Measurements from ENCODE around the gene FBXW5. TPM values are rescaled to one million over a fixed set of nuclear protein-coding genes. Genes with fewer than 3 reads are reported as not detected.

The FBXW5 gene
- total RNA-seq, 2 experiments from 2014 or later, result 54.4 to 66.4 TPM

DNA sequence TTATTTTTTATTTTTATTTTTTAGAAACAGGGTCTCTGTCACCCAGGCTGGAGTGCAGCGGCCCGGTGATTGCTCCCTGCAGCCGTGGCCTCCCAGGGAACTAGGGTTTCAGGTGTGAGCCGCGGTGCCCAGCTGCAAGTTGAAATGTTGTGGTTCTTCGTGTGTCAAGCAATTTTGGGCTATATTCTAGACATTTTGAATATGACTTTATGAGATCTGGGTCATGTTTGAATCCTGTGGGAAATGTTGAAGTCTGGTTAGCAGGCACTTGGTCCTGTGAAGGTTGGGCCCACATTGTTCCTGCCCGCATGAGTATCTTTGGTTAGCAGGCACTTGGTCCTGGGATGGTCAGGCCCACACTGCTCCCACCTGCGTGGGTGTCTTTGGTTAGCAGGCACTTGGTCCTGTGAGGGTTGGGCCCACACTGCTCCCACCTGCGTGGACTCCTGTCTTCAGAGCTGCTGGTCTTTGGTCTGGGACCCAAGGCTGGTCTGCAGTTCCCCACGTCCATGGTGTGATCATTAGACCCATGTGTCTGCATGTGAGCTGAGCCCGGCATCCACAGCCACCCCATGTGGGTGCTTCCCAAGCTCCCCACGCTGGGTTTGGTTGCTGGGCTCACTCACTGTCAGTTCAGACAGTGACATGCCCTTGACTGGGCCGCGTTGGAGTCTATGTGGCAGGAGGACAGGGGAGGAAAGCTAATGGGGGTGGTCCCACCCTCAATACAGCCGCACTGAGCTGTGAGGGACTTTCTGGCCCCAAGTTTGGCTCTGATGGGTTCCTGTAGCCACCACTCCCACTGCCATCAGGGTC, 7.1 kb downstream of the FBXW5 start:
- Mint-ChIP-seq H3K4me3 (no peak overlapping the region), H3K36me3 (ENCODE audit: low read depth) (peaks cover 32% of the 10 kb centered on the region), H3K27me3 (no peaks in the 10 kb centered on the region), H3K4me1 (peaks cover 5% of the 10 kb centered on the region), H3K27ac (no peak overlapping the region), H3K9me3 (ENCODE audit: low read depth) (no peaks in the 10 kb centered on the region)
- intact Hi-C loops (cut with DNase I, micrococcal nuclease), result no loop called here
- DNase-seq (no peak), ATAC-seq (no peak)
- ChIA-PET CTCF (no interaction called here), POLR2A (no interaction called here)

GRCh38 chr9:136936645-136937170, 7.8 kb downstream of the FBXW5 start:
- no peak for DNase-seq
- ChIA-PET CTCF (interaction anchor here (0.6 to 0.7 kb wide), 2 partner anchors 120 to 129 kb away, joined by 3 read pairs; no protein-coding TSS in a partner anchor), POLR2A (no interaction called here)
- Mint-ChIP-seq H3K4me1 (peaks cover 12% of the 10 kb centered on the region), H3K27ac (peak overlapping the region; percentile 24), H3K36me3 (ENCODE audit: low read depth) (peaks cover 31% of the 10 kb centered on the region), H3K9me3 (ENCODE audit: low read depth) (no peaks in the 10 kb centered on the region), H3K27me3 (no peaks in the 10 kb centered on the region), H3K4me3 (no peak overlapping the region)
- intact Hi-C loops (cut with DNase I, micrococcal nuclease), result no loop called here
- ATAC-seq, result no peak

DNA sequence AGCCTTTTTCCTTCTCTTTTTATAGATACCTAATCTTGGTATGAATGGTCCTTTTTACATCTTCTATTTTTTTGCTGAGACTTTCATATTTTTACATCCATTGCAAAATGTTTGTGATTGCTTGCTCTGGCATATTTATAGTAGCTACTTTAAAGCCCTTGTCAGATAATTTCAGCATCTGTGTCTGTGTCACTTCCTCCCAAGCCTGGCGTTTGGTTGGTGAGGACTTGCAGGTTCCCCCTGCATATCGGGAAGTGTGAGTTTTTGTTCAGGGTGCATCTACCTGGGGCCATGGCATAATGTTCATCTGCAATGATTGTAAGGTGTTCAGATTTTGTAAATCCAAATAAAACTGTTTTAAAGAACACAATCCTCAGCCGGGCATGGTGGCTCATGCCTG, 8.9 kb downstream of the FBXW5 start:
- intact Hi-C loops (cut with DNase I, micrococcal nuclease), result no loop called here
- Mint-ChIP-seq H3K27me3 (no peaks in the 10 kb centered on the region), H3K27ac (no peak overlapping the region), H3K4me3 (no peak overlapping the region), H3K4me1 (peaks cover 17% of the 10 kb centered on the region), H3K36me3 (ENCODE audit: low read depth) (peaks cover 25% of the 10 kb centered on the region), H3K9me3 (ENCODE audit: low read depth) (no peaks in the 10 kb centered on the region)
- DNase-seq (no peak), ATAC-seq (no peak)
- POLR2A ChIA-PET, result no interaction called here
- CTCF ChIA-PET, result interaction anchor here (0.5 kb wide), 1 partner anchor 150 kb away, joined by 3 read pairs; no protein-coding TSS in a partner anchor

DNA sequence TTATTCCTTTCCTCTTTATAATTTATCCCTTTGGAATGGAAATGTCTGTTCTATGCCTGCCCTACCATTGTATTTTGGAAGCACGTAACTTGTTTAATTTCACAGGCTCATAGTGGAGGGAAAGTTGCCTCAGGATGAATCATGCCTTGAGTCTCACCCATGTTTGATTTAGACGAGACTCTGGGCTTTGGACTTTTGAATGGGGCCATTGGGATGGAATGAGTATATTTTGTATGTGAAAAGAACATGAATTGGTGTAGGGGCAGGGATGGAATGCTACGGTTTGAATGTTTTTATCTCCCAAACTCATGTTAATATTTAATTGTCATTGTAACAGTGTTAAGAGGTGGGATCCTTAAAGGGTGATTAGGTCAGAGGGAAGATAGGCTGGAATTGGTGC, 10.3 kb downstream of the FBXW5 start:
- no peaks in the 10 kb centered on the region for H3K27me3 Mint-ChIP-seq
- no peak for DNase-seq
- H3K27ac Mint-ChIP-seq, result no peak overlapping the region
- intact Hi-C loops (cut with DNase I, micrococcal nuclease), result no loop called here
- H3K9me3 Mint-ChIP-seq (ENCODE audit: low read depth), result no peaks in the 10 kb centered on the region
- H3K4me3 Mint-ChIP-seq, result no peak overlapping the region
- CTCF ChIA-PET, result no interaction called here
- H3K36me3 Mint-ChIP-seq (ENCODE audit: low read depth), result peaks cover 25% of the 10 kb centered on the region
- POLR2A ChIA-PET, result no interaction called here
- ATAC-seq, result no peak
- peaks cover 17% of the 10 kb centered on the region for H3K4me1 Mint-ChIP-seq

- intact Hi-C loops (cut with DNase I, micrococcal nuclease), result no loop called here
- H3K4me3 Mint-ChIP-seq, result no peak overlapping the region
- CTCF ChIA-PET, result interaction anchor here (0.7 kb wide), 1 partner anchor 12 kb away, joined by 3 read pairs; no protein-coding TSS in a partner anchor
- POLR2A ChIA-PET, result interaction anchor here (0.6 kb wide), 1 partner anchor 950 kb away, joined by 7 read pairs; no protein-coding TSS in a partner anchor
- no peaks in the 10 kb centered on the region for H3K9me3 Mint-ChIP-seq (ENCODE audit: low read depth)
- peak overlapping the region; percentile 83 for H3K27ac Mint-ChIP-seq
- no peak for DNase-seq
- peaks cover 24% of the 10 kb centered on the region for H3K36me3 Mint-ChIP-seq (ENCODE audit: low read depth)
- no peaks in the 10 kb centered on the region for H3K27me3 Mint-ChIP-seq
- ATAC-seq, result peak; percentile 24
- peaks cover 17% of the 10 kb centered on the region for H3K4me1 Mint-ChIP-seq
These were observed 12.9 kb downstream of the FBXW5 start for GRCh38 chr9:136931611-136932130.

DNA sequence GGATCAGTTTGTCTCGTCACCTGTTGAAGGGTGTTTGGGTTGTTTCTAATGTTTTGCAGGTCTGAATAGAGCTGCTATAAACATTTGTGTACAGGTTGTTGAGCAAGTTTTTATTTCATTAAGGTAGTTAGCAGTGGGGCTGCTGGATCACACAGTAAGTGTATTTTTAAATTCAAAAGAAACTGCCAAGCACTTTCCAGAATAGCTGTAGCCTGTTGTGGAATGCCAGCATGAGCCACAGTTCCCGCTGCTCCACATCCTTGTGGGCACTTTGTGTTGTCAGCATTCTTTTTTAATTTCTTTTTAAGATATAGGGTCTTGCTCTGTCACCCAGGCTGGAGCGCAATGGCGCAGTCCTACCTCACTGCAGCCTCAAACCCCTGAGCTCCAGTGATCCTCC, 14.5 kb downstream of the FBXW5 start:
- H3K4me3 Mint-ChIP-seq, result no peak overlapping the region
- H3K27ac Mint-ChIP-seq, result peak overlapping the region; percentile 9
- H3K36me3 Mint-ChIP-seq (ENCODE audit: low read depth), result peaks cover 23% of the 10 kb centered on the region
- H3K27me3 Mint-ChIP-seq, result no peaks in the 10 kb centered on the region
- intact Hi-C loops (cut with DNase I, micrococcal nuclease), result no loop called here
- ChIA-PET CTCF (interaction anchor here (0.9 kb wide), 1 partner anchor 618 kb away, joined by 3 read pairs; no protein-coding TSS in a partner anchor), POLR2A (no interaction called here)
- peaks cover 17% of the 10 kb centered on the region for H3K4me1 Mint-ChIP-seq
- ATAC-seq (no peak), DNase-seq (no peak)
- H3K9me3 Mint-ChIP-seq (ENCODE audit: low read depth), result no peaks in the 10 kb centered on the region

- CTCF ChIA-PET, result interaction anchor here (0.5 kb wide), 1 partner anchor 568 kb away, joined by 4 read pairs; no protein-coding TSS in a partner anchor
- peaks cover 17% of the 10 kb centered on the region for H3K4me1 Mint-ChIP-seq
- intact Hi-C loops (cut with DNase I, micrococcal nuclease), result no loop called here
- ATAC-seq (no peak), DNase-seq (no peak)
- H3K9me3 Mint-ChIP-seq (ENCODE audit: low read depth), result no peaks in the 10 kb centered on the region
- H3K27me3 Mint-ChIP-seq, result no peaks in the 10 kb centered on the region
- peaks cover 20% of the 10 kb centered on the region for H3K36me3 Mint-ChIP-seq (ENCODE audit: low read depth)
- POLR2A ChIA-PET, result no interaction called here
- no peak overlapping the region for H3K27ac Mint-ChIP-seq
- no peak overlapping the region for H3K4me3 Mint-ChIP-seq
These were observed 15.9 kb downstream of the FBXW5 start for GRCh38 chr9:136928591-136928990.

- ChIA-PET CTCF (no interaction called here), POLR2A (no interaction called here)
- Mint-ChIP-seq H3K4me1 (peaks cover 13% of the 10 kb centered on the region), H3K36me3 (ENCODE audit: low read depth) (peaks cover 25% of the 10 kb centered on the region), H3K27ac (peak overlapping the region; percentile 7), H3K27me3 (no peaks in the 10 kb centered on the region), H3K9me3 (ENCODE audit: low read depth) (no peaks in the 10 kb centered on the region), H3K4me3 (no peak overlapping the region)
- intact Hi-C loops (cut with DNase I, micrococcal nuclease), result no loop called here
- ATAC-seq, result no peak
- DNase-seq, result no peak
These were observed 16.9 kb downstream of the FBXW5 start for GRCh38 chr9:136927343-136928271.

DNA sequence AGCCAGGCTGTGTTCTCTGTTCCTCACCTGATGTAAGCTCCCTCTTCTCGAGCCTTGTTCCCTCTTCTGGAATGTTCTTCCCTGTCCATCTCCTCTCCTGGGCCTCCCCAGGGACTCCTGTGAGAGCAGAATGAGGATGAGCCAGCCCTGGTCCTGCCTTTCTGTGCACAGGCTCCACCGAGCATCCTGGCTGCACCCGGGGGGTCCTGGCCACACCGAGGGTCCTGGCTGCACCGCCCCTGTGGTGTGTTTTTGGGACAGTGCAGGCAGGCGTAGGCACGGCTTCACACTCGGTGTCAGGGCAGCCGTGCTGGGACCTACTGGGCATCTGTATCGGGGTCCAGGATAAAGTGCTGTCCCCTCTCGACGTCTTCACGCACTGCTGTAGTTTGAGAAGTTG, 17.8 kb downstream of the FBXW5 start:
- Mint-ChIP-seq H3K27ac (no peak overlapping the region), H3K9me3 (ENCODE audit: low read depth) (no peaks in the 10 kb centered on the region), H3K27me3 (no peaks in the 10 kb centered on the region), H3K4me1 (peaks cover 6% of the 10 kb centered on the region), H3K4me3 (no peak overlapping the region), H3K36me3 (ENCODE audit: low read depth) (peaks cover 21% of the 10 kb centered on the region)
- DNase-seq, result no peak
- intact Hi-C loops (cut with DNase I, micrococcal nuclease), result no loop called here
- no peak for ATAC-seq
- POLR2A ChIA-PET, result no interaction called here
- CTCF ChIA-PET, result no interaction called here

DNA sequence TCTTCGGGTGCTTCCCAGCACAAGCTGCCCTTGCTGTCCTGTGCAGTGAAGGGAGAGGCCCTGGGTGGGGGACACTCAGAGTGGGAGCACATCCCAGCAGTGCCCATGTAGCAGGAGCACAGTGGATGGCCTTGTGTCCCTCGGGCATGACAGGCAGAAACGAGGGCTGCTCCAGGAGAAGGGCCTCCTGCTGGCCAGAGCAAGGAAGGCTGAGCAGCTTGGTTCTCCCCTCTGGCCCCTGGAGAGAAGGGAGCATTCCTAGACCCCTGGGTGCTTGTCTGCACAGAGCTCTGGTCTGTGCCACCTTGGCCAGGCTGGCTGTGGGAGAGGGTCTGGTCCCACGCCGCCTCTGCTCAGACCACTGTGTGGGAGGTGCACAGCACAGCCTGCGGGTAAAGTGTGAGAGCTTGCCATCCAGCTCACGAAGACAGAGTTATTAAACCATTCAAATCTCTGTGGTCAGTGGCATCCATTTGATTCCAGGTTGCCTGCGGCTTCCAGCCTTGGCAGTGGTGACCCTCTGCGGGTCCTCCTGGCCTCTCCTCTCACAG, 18.3 kb downstream of the FBXW5 start:
- Mint-ChIP-seq H3K9me3 (ENCODE audit: low read depth) (no peaks in the 10 kb centered on the region), H3K36me3 (ENCODE audit: low read depth) (peaks cover 21% of the 10 kb centered on the region), H3K27me3 (no peaks in the 10 kb centered on the region), H3K4me3 (no peak overlapping the region), H3K4me1 (peaks cover 2% of the 10 kb centered on the region), H3K27ac (no peak overlapping the region)
- ChIA-PET POLR2A (no interaction called here), CTCF (no interaction called here)
- no peak for ATAC-seq
- DNase-seq, result no peak
- intact Hi-C loops (cut with DNase I, micrococcal nuclease), result no loop called here

DNA sequence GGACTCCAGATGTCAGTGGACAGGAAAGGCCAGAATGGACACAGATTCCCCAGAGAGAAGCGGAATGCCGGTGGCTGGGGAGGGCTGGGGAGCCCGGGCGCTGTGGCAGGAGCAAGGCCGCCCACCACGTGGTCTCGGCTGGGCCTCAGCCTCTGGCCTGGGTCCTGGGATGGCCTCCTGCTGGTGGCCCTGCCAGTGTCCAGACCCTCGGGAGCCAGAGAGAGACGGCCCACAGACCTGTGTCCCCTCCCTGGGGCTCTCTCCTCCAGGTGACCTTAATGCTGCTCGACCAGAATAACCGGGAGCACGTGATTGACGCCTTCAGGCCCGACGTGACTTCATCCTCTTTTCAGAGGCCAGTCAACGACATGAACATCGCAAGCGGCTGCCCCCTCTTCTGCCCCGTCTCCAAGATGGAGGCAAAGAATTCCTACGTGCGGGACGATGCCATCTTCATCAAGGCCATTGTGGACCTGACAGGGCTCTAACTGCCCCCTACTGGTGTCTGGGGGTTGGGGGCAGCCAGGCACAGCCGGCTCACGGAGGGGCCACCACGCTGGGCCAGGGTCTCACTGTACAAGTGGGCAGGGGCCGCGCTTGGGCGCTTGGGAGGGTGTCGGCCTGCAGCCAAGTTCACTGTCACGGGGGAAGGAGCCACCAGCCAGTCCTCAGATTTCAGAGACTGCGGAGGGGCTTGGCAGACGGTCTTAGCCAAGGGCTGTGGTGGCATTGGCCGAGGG, 19.0 kb downstream of the FBXW5 start:
- Mint-ChIP-seq H3K9me3 (ENCODE audit: low read depth) (no peaks in the 10 kb centered on the region), H3K27ac (peak overlapping the region; percentile 37), H3K4me1 (no peaks in the 10 kb centered on the region), H3K27me3 (no peaks in the 10 kb centered on the region), H3K36me3 (ENCODE audit: low read depth) (peaks cover 24% of the 10 kb centered on the region), H3K4me3 (no peak overlapping the region)
- ChIA-PET POLR2A (no interaction called here), CTCF (no interaction called here)
- intact Hi-C loops (cut with DNase I, micrococcal nuclease), result no loop called here
- DNase-seq (no peak), ATAC-seq (no peak)
